Measurements from ENCODE around the gene ASCL5.

The ASCL5 gene

GRCh38 chr1:201142849-201143725, 16.1 kb upstream of the ASCL5 start:
- no peaks in the 10 kb centered on the region for H3K27me3 ChIP-seq (replicated peaks; ENCODE audit: control insufficient read depth, insufficient read depth, low read length)
- no peak for DNase-seq (ENCODE audit: extremely low read depth, insufficient read length)
- peaks cover 25% of the 10 kb centered on the region for H3K36me3 ChIP-seq (ENCODE audit: control insufficient read depth, insufficient read depth, low read length)
- H3K4me3 ChIP-seq (replicated peaks; ENCODE audit: low read depth, low read length): no peak overlapping the region
- TF ChIP-seq, protein P1, sequence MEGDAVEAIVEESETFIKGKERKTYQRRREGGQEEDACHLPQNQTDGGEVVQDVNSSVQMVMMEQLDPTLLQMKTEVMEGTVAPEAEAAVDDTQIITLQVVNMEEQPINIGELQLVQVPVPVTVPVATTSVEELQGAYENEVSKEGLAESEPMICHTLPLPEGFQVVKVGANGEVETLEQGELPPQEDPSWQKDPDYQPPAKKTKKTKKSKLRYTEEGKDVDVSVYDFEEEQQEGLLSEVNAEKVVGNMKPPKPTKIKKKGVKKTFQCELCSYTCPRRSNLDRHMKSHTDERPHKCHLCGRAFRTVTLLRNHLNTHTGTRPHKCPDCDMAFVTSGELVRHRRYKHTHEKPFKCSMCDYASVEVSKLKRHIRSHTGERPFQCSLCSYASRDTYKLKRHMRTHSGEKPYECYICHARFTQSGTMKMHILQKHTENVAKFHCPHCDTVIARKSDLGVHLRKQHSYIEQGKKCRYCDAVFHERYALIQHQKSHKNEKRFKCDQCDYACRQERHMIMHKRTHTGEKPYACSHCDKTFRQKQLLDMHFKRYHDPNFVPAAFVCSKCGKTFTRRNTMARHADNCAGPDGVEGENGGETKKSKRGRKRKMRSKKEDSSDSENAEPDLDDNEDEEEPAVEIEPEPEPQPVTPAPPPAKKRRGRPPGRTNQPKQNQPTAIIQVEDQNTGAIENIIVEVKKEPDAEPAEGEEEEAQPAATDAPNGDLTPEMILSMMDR (IDR thresholded peaks at IDR 0.05; ENCODE audit: insufficient read depth, low read length, poor library complexity, severe bottlenecking): no peak

DNA sequence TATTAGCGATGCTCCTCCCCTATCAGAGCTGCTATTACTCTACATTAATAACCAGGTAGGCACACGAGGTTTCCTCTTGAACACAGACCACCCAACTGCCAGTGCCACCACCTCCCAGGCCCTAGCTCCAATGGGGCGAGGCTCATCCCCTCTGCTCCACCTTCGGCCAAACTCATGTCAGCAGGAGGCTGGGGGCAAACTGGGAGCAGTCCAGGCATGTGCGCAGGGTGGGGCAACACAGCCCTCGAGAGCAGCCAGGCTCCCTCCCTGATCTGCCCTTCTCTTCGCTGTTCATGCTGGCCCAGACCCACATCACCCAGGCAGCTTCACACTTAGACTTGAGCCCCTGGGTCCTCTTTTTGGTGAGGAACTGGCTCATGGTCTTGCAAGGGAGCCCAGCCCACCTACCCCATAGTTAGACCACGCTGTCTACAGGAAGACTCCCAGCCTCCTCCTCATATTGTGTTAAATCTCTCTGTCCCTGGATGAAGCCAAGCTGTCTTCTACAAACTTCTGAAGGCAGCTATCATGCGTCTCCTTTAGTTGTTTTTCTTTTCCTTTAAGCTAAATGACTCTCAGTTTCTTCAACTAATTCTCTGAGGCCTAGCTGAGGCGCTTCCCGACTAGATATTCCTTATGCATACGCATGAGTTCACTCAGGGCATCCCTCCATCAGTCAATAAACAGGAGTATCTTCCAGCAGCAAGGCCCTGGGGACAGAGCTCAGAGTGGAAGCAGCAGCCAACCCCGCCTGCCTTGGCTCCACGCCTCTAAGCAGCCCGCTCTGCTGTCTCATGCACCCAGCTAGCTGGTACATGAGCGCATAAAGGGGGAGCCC, 15.2 kb upstream of the ASCL5 start:
- no peak for DNase-seq (ENCODE audit: extremely low read depth, insufficient read length)
- Histone ChIP-seq H3K4me3 (replicated peaks; ENCODE audit: low read depth, low read length) (no peak overlapping the region), H3K27me3 (replicated peaks; ENCODE audit: control insufficient read depth, insufficient read depth, low read length) (no peaks in the 10 kb centered on the region), H3K36me3 (ENCODE audit: control insufficient read depth, insufficient read depth, low read length) (peaks cover 25% of the 10 kb centered on the region)
- TF ChIP-seq, protein P1 (IDR thresholded peaks at IDR 0.05; ENCODE audit: insufficient read depth, low read length, poor library complexity, severe bottlenecking): no peak

DNA sequence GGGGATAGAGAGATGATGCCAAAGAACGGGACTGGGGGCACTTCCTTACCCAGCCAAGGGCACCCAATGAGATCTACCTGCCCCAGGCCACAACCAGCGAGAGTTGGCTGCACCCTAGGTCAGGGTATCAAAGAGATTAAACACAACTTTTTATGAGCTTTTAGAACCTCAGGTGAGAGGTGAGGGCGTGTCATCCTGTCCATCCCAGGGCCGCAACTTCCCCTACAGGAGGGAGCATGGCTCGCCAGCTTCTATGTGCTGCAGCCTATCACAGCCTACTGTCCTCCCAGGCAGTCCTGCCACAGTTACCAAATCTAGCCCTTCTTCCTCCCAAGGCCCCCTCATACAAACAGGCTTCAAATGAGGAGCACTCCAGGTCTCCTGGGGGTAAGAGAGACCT, 14.4 kb upstream of the ASCL5 start:
- no peak for DNase-seq (ENCODE audit: extremely low read depth, insufficient read length)
- H3K36me3 ChIP-seq (ENCODE audit: control insufficient read depth, insufficient read depth, low read length): peaks cover 23% of the 10 kb centered on the region

GRCh38 chr1:201140941-201141260, 13.9 kb upstream of the ASCL5 start:
- Histone ChIP-seq H3K36me3 (ENCODE audit: control insufficient read depth, insufficient read depth, low read length) (peaks cover 23% of the 10 kb centered on the region), H3K4me3 (replicated peaks; ENCODE audit: low read depth, low read length) (no peak overlapping the region), H3K27me3 (replicated peaks; ENCODE audit: control insufficient read depth, insufficient read depth, low read length) (no peaks in the 10 kb centered on the region)
- DNase-seq (ENCODE audit: extremely low read depth, insufficient read length): no peak
- TF ChIP-seq, protein P1 (IDR thresholded peaks at IDR 0.05; ENCODE audit: insufficient read depth, low read length, poor library complexity, severe bottlenecking): no peak

More for the DNA sequence above, 14.4 kb upstream of the ASCL5 start:
- Histone ChIP-seq H3K4me3 (replicated peaks; ENCODE audit: low read depth, low read length) (no peak overlapping the region), H3K27me3 (replicated peaks; ENCODE audit: control insufficient read depth, insufficient read depth, low read length) (no peaks in the 10 kb centered on the region)
- TF ChIP-seq, protein P1 (IDR thresholded peaks at IDR 0.05; ENCODE audit: insufficient read depth, low read length, poor library complexity, severe bottlenecking): no peak

GRCh38 chr1:201140235-201140940, 13.4 kb upstream of the ASCL5 start:
- peaks cover 24% of the 10 kb centered on the region for H3K36me3 ChIP-seq (ENCODE audit: control insufficient read depth, insufficient read depth, low read length)
- no peak overlapping the region for H3K4me3 ChIP-seq (replicated peaks; ENCODE audit: low read depth, low read length)
- no peak for DNase-seq (ENCODE audit: extremely low read depth, insufficient read length)
- TF ChIP-seq, protein P1 (IDR thresholded peaks at IDR 0.05; ENCODE audit: insufficient read depth, low read length, poor library complexity, severe bottlenecking): no peak
- H3K27me3 ChIP-seq (replicated peaks; ENCODE audit: control insufficient read depth, insufficient read depth, low read length): no peaks in the 10 kb centered on the region

All from GM06990 (cell line).